Effector memory CD8-positive, alpha-beta T cell (primary cell): ENCODE results near the gene HOXB5.

Experiments used
- ATAC-seq: fragments of 150-1000 bp; cut with Tn5 transposase; replicated peaks from 2 replicates; pipeline ENCODE4 v1.10.0; 2021; ENCODE audit warnings: mild to moderate bottlenecking, moderate library complexity
- DNase-seq, 3 experiments: peaks; one replicate each; pipeline ENCODE4 v3.0.0; 2021
- H3K27ac Mint-ChIP-seq, 2 donors: one replicate each; pipeline ENCODE4 v1.8.0; 2022; ENCODE audit warnings: mild to moderate bottlenecking in 2 of 2, mixed read lengths in 2 of 2, moderate library complexity in 2 of 2
- H3K27me3 Mint-ChIP-seq, 2 donors: one replicate each; pipeline ENCODE4 v1.8.0; 2022; ENCODE audit warnings: mixed read lengths in 2 of 2
- H3K36me3 Mint-ChIP-seq: one replicate; pipeline ENCODE4 v1.8.0; 2022; ENCODE audit warnings: mild to moderate bottlenecking, moderate library complexity, mixed read lengths; ENCODE audit not compliant: insufficient read depth
- H3K4me1 Mint-ChIP-seq, 2 donors: one replicate each; pipeline ENCODE4 v1.8.0; 2022; ENCODE audit warnings: low read depth in 2 of 2, mixed read lengths in 2 of 2
- H3K4me3 Mint-ChIP-seq, 2 donors: one replicate each; pipeline ENCODE4 v1.8.0; 2022; ENCODE audit warnings: mild to moderate bottlenecking in 2 of 2, mixed read lengths in 2 of 2, moderate library complexity in 2 of 2
- H3K9me3 Mint-ChIP-seq, 2 donors: one replicate each; pipeline ENCODE4 v1.8.0; 2022; ENCODE audit warnings: mixed read lengths in 2 of 2

Gene HOXB5

DNA sequence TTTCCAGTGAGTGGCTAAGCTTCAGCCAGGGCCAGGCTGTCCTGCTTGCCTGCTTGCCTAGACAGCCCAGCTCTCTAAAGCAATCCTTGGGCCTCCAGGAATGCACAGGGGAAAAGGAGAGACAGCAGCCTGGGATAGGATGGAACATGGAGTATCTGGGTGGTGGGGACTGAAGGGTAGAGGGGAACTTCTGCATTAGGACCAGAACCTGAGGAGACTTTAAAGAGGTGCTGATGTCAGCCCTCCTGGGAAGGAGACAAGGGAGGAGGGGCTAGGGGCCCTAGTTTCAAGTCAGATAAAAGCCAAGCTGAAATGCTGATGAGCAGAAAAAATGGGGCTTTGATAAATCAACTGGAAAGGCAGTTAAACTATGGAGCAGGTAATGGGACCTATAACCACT lies 15.5 kb upstream of the HOXB5 start:
- DNase-seq (no peak), ATAC-seq (no peak)
- Mint-ChIP-seq H3K27me3 (peaks cover 55 to 94% of the 10 kb centered on the region in 2 donors), H3K9me3 (no peaks in the 10 kb centered on the region), H3K27ac (no peak overlapping the region), H3K4me1 (peaks cover 30 to 36% of the 10 kb centered on the region in 2 donors), H3K4me3 (peak overlapping the region in 1 of 2 donors; percentile 98), H3K36me3 (peaks cover 15% of the 10 kb centered on the region)

DNA sequence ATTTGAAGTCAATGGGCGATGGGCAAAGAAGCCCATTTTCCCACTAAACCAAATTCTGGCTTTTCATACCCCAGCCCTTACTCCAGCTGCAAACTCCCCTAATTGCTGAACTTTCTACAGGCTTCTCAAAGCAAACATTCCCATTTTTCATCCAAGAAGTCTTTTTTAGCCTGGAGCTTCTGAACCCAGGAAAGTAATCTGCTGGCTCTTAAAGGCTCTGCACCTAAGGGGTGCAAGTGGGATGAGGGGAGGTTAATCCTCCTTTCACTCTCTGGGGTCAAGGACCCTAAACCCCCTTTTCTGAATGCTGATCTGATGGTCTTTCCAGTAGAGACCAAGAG lies 14.9 kb upstream of the HOXB5 start:
- H3K4me1 Mint-ChIP-seq: peaks cover 25 to 36% of the 10 kb centered on the region in 2 donors
- peaks cover 10% of the 10 kb centered on the region for H3K36me3 Mint-ChIP-seq
- peaks cover 55 to 94% of the 10 kb centered on the region in 2 donors for H3K27me3 Mint-ChIP-seq
- no peak for ATAC-seq
- H3K9me3 Mint-ChIP-seq: no peaks in the 10 kb centered on the region
- no peak overlapping the region for H3K4me3 Mint-ChIP-seq
- DNase-seq: no peak
- H3K27ac Mint-ChIP-seq: no peak overlapping the region

DNA sequence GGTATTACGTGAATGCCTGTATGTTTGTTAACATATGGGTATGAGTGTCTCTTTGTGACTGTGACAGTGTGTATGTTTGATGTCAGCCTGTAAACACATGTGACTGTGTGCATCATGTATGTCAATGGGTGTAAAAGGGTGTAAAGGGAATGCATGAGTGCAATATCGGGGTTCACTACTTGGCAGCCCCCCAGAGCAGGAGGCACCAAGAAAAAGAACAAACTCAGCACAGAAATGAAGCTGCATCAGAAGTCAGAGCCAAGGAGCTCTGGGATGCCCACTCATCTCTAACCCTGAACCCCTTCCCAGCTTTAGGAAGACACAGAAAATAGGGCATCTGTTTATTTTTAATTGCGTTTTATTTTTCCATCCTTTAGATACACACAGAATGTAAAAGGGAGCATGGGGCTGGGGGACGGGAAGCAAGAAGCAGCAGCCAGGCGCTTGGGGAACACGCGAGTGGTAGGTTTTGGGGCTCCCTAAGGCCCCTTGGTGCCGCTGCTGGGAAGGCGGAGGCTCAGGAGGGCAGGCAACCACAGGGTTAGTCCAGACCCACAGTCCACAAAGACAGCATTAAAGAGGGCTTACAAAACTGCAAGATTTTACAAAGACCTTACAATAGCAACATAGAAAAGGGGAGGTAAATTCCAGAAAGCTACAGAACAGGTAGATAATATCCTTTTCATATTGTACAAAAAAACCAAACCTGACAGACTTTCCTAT lies 13.5 kb upstream of the HOXB5 start:
- ATAC-seq: no peak
- peaks cover 4% of the 10 kb centered on the region for H3K36me3 Mint-ChIP-seq
- no peaks in the 10 kb centered on the region for H3K9me3 Mint-ChIP-seq
- H3K27me3 Mint-ChIP-seq: peaks cover 67 to 94% of the 10 kb centered on the region in 2 donors
- no peak for DNase-seq
- peaks cover 25 to 33% of the 10 kb centered on the region in 2 donors for H3K4me1 Mint-ChIP-seq
- H3K27ac Mint-ChIP-seq: no peak overlapping the region
- H3K4me3 Mint-ChIP-seq: no peak overlapping the region

DNA sequence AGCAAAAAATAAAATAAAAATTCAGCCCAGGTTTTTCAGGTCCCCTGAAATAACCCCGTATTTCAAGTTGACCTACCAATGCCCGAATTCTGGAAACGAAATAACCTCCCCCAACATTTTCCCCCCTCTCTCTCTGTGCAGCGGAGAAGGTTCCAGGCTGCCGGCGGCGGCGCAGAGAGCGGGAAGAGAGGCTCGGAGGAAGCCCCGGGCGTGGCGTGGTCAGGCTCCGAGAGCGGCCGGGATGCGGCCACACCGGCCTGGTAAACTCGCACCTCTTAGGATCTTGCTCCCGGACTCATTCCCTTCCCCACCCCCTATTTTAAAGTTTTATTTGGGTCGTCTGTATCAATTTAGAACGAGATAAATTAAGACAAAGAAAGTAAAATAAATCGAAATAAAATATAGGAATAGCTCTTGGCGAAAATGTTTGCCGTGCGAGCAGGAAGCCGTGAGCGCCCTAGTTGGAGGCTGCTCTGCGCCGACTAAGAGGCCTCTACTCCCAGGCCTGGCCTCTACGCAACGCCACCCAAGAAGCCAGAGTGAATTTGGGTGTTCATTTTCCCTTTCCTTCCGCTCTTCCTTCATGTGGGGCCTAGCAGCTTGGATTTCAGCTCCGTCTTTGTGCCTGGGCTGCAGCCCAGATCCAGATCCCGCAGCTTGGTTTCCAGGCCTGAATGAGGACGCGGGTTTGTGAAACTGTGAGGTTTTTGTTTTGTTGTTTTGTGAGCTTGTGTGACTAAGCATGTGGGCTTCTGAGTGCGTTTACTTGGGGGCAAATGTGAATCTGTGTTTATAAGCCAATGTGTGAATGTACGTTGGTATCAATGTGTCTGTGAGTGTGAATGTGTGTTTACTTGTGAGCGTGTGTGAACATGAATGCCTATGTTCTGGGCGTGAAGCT lies 12.7 kb upstream of the HOXB5 start:
- Mint-ChIP-seq H3K4me3 (no peak overlapping the region), H3K27ac (no peak overlapping the region), H3K27me3 (peaks cover 67 to 94% of the 10 kb centered on the region in 2 donors), H3K4me1 (peaks cover 19 to 31% of the 10 kb centered on the region in 2 donors), H3K9me3 (no peaks in the 10 kb centered on the region), H3K36me3 (peaks cover 7% of the 10 kb centered on the region)
- DNase-seq: no peak
- no peak for ATAC-seq

GRCh38 chr17:48605409-48605919 lies 11.9 kb upstream of the HOXB5 start:
- Mint-ChIP-seq H3K36me3 (peaks cover 2% of the 10 kb centered on the region), H3K27me3 (peaks cover 70 to 94% of the 10 kb centered on the region in 2 donors)

DNA sequence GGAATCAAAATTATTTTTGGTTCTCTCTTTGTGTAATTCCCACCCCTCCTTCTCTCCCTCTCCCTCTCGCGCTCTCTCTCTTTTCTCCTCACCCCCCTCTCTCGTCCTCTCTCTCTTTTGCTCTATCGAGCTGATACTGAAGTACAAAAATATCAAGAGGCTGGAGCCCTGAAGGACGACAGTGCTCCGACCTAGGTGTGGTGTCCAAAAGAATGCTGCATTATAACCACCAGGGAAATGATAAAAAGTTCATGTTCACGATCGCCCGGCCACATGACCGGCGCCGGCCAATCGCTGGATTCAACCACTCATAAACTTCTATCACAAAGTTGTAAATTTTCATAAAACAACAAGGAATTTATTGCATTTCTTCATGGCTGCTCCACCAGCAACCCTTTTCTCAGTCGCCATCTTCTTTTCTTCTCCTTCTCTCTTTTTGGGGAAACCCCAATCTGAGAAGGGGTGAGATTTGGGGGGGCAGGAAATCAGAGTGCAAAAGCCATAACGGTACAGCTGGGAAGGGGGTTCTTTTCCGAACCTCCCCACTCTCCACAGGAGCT lies 11.3 kb upstream of the HOXB5 start, which contains the start of gene HOXB6:
Gene HOXB6 (minus strand): TSS at position 217 of the 560 bp plus-strand sequence. CDS start 6,836 bp downstream, outside the sequence.
- Mint-ChIP-seq H3K27me3 (peaks cover 76 to 100% of the 10 kb centered on the region in 2 donors), H3K9me3 (no peaks in the 10 kb centered on the region), H3K4me1 (peaks cover 11 to 26% of the 10 kb centered on the region in 2 donors), H3K4me3 (peak within 1 kb of the TSS in 1 of 2 donors; percentile 50), H3K36me3 (peaks cover 2% of the 10 kb centered on the region), H3K27ac (no peak within 1 kb of the TSS)
- ATAC-seq (no peak), DNase-seq (no peak)

More at GRCh38 chr17:48605409-48605919, 11.9 kb upstream of the HOXB5 start:
- no peak overlapping the region for H3K27ac Mint-ChIP-seq
- ATAC-seq (no peak), DNase-seq (no peak)
- no peak overlapping the region for H3K4me3 Mint-ChIP-seq
- peaks cover 11 to 26% of the 10 kb centered on the region in 2 donors for H3K4me1 Mint-ChIP-seq
- no peaks in the 10 kb centered on the region for H3K9me3 Mint-ChIP-seq

DNA sequence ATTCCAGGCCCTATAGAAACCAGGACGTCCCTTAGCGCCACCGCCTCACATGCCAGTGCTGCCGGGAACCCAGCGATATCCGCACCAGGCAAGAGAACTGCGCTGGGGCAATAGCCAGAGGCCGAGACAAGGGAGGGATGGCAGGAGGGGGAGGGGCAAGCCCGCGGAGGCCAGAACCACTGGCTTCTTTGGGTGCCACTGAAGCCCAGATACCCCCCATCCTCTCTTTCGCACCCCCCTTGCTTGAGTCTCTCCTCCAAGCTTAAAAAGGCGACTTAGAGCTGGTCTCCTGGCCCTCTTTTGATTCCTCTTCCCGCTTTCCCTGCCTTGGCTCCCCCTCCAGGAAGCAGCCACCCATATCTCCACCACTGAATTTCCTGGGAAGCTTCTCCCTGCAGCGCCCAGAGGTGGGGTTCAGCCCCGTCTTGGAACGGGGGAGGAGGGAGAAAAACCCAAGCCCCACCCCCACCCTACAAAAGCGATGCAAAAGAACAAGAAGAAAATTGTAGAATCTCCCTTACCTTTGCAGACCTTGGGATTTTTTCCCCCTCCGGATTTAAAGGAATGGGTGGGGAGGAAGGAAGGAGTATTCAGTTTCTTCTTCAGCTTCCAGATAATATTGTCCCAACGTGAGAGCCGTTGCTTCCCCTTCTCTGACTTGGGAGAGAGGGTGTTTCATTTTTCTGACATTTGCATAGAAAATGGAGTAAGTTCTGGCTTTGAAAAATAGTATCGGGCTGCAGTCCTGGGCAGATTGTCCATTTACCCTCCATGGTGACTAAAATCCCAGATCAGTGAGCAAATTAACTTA lies 10.6 kb upstream of the HOXB5 start:
- peaks cover 82 to 100% of the 10 kb centered on the region in 2 donors for H3K27me3 Mint-ChIP-seq
- H3K36me3 Mint-ChIP-seq: peaks cover 2% of the 10 kb centered on the region

GRCh38 chr17:48601539-48602425 lies 8.2 kb upstream of the HOXB5 start:
- peaks cover 12% of the 10 kb centered on the region for H3K36me3 Mint-ChIP-seq
- H3K4me1 Mint-ChIP-seq: peaks cover 30 to 42% of the 10 kb centered on the region in 2 donors
- no peak overlapping the region for H3K27ac Mint-ChIP-seq
- DNase-seq: no peak
- peak overlapping the region in 1 of 2 donors; percentile 59 for H3K4me3 Mint-ChIP-seq
- no peaks in the 10 kb centered on the region for H3K9me3 Mint-ChIP-seq
- H3K27me3 Mint-ChIP-seq: peaks cover 94 to 100% of the 10 kb centered on the region in 2 donors
- peak; percentile 2 for ATAC-seq

More for the DNA sequence above, 10.6 kb upstream of the HOXB5 start:
- DNase-seq: no peak
- no peaks in the 10 kb centered on the region for H3K9me3 Mint-ChIP-seq
- H3K4me1 Mint-ChIP-seq: peaks cover 11 to 25% of the 10 kb centered on the region in 2 donors
- H3K4me3 Mint-ChIP-seq: no peak overlapping the region
- ATAC-seq: no peak
- no peak overlapping the region for H3K27ac Mint-ChIP-seq

DNA sequence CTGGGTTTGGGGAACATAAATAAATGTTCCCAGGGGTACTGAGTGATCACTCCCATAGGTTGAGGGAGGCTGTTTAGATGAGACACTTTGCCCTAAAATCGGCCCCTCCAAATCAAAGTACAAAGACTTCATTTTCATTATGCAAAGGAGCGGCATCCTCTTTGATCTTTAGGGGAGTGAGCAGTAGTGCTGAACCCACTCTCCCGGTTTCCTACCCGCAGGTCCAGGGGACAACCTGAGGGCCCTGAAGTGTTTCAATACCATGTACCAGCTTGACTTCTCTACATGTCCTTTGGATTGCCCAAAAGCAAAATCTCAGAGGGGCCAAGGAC lies 7.6 kb upstream of the HOXB5 start:
- H3K27me3 Mint-ChIP-seq: peaks cover 95 to 100% of the 10 kb centered on the region in 2 donors
- peaks cover 13% of the 10 kb centered on the region for H3K36me3 Mint-ChIP-seq
- peaks cover 36 to 49% of the 10 kb centered on the region in 2 donors for H3K4me1 Mint-ChIP-seq
- no peak overlapping the region for H3K4me3 Mint-ChIP-seq
- no peak overlapping the region for H3K27ac Mint-ChIP-seq
- ATAC-seq: no peak
- no peaks in the 10 kb centered on the region for H3K9me3 Mint-ChIP-seq
- no peak for DNase-seq

GRCh38 chr17:48600244-48601098 lies 6.9 kb upstream of the HOXB5 start:
- H3K4me1 Mint-ChIP-seq: peaks cover 36 to 49% of the 10 kb centered on the region in 2 donors
- peaks cover 97 to 100% of the 10 kb centered on the region in 2 donors for H3K27me3 Mint-ChIP-seq
- DNase-seq (no peak), ATAC-seq (no peak)
- peaks cover 13% of the 10 kb centered on the region for H3K36me3 Mint-ChIP-seq
- no peak overlapping the region for H3K4me3 Mint-ChIP-seq
- no peak overlapping the region for H3K27ac Mint-ChIP-seq
- no peaks in the 10 kb centered on the region for H3K9me3 Mint-ChIP-seq

DNA sequence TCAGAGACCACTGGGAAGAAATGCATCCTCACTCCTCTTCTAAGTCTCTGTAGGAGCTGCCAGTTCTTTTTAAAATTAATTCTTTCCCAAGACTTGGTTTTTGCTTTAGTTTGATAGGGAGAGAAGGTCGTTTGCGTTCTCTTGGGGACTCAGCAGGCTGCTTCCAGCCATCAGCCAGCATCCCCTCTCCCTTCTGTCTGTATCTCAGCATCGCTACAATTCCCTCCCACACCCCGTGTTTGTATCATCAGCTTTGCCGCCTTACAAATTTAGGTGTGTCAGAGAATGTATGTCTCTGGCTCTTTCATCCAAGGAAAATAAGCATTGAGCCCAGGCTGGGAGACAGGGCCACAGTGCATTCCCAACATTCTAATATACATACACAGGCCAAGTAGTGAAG lies 5.8 kb upstream of the HOXB5 start:
- Mint-ChIP-seq H3K4me3 (peak overlapping the region in 1 of 2 donors; percentile 57), H3K36me3 (peaks cover 15% of the 10 kb centered on the region), H3K4me1 (peaks cover 36 to 43% of the 10 kb centered on the region in 2 donors), H3K9me3 (no peaks in the 10 kb centered on the region), H3K27me3 (peaks cover 92 to 100% of the 10 kb centered on the region in 2 donors), H3K27ac (no peak overlapping the region)
- DNase-seq (no peak), ATAC-seq (no peak)
